ENCODE data around the gene EPHB6.

DNA sequence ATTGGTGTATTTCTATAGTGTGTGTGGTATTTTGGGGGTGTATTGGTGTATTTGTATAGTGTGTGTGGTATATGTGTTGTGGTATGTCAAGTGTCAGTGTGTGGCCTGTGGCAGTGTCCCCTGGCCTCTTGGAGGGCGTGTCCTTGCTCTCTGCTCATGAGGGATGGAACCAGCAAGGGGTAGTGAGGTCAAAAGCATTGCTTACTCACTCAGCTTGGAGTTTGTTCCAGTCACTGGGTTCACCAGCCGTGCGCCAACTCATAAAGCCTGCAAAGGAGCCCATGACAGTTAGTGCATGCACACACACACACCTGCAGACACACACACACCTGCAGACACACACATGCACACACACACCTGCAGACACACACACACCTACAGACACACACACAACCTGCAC, 34.9 kb downstream of the EPHB6 start:
- TF ChIP-seq, protein P1, sequence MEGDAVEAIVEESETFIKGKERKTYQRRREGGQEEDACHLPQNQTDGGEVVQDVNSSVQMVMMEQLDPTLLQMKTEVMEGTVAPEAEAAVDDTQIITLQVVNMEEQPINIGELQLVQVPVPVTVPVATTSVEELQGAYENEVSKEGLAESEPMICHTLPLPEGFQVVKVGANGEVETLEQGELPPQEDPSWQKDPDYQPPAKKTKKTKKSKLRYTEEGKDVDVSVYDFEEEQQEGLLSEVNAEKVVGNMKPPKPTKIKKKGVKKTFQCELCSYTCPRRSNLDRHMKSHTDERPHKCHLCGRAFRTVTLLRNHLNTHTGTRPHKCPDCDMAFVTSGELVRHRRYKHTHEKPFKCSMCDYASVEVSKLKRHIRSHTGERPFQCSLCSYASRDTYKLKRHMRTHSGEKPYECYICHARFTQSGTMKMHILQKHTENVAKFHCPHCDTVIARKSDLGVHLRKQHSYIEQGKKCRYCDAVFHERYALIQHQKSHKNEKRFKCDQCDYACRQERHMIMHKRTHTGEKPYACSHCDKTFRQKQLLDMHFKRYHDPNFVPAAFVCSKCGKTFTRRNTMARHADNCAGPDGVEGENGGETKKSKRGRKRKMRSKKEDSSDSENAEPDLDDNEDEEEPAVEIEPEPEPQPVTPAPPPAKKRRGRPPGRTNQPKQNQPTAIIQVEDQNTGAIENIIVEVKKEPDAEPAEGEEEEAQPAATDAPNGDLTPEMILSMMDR (conservative IDR thresholded peaks at IDR 0.05; ENCODE audit: low read length): no peak
- no peak for TF ChIP-seq EZH2phosphoT487 (IDR thresholded peaks at IDR 0.05; ENCODE audit: borderline replicate concordance, low read depth, low read length)

Data from OCI-LY7 (cell line).